ENCODE data around the gene ANKS6.

The ANKS6 gene

GRCh38 chr9:98738741-98739140, 57.6 kb downstream of the ANKS6 start:
- no peak for DNase-seq (ENCODE audit: low spot score)

- DNase-seq (ENCODE audit: low spot score): no peak
These were observed 60.1 kb downstream of the ANKS6 start for GRCh38 chr9:98736226-98736625.

GRCh38 chr9:98732801-98733200, 63.6 kb downstream of the ANKS6 start:
- DNase-seq (ENCODE audit: low spot score): no peak

GRCh38 chr9:98732091-98732490, 64.3 kb downstream of the ANKS6 start:
- DNase-seq (ENCODE audit: low spot score): no peak

- DNase-seq (ENCODE audit: low spot score): no peak
These were observed 65.5 kb downstream of the ANKS6 start for GRCh38 chr9:98730871-98731270.

GRCh38 chr9:98728500-98728899, 67.9 kb downstream of the ANKS6 start:
- no peak for DNase-seq (ENCODE audit: low spot score)

GRCh38 chr9:98727428-98727827, 68.9 kb downstream of the ANKS6 start:
- DNase-seq (ENCODE audit: low spot score): no peak

GRCh38 chr9:98726735-98727134, 69.6 kb downstream of the ANKS6 start:
- DNase-seq (ENCODE audit: low spot score): peak; percentile 34

GRCh38 chr9:98724810-98725530, 71.4 kb downstream of the ANKS6 start:
- DNase-seq (ENCODE audit: low spot score): no peak

GRCh38 chr9:98721643-98722042, 74.7 kb downstream of the ANKS6 start:
- no peak for DNase-seq (ENCODE audit: low spot score)

- DNase-seq (ENCODE audit: low spot score): no peak
These were observed 76.0 kb downstream of the ANKS6 start for GRCh38 chr9:98720402-98720801.

- no peak for DNase-seq (ENCODE audit: low spot score)
These were observed 77.3 kb downstream of the ANKS6 start for GRCh38 chr9:98719055-98719454.

- no peak for DNase-seq (ENCODE audit: low spot score)
These were observed 81.5 kb downstream of the ANKS6 start for GRCh38 chr9:98714833-98715232.

- no peak for DNase-seq (ENCODE audit: low spot score)
These were observed 83.4 kb downstream of the ANKS6 start for GRCh38 chr9:98712987-98713386.

GRCh38 chr9:98709968-98710965, 86.1 kb downstream of the ANKS6 start:
- DNase-seq (ENCODE audit: low spot score): no peak

- DNase-seq (ENCODE audit: low spot score): no peak
These were observed 87.1 kb downstream of the ANKS6 start, which contains the start of gene GABBR2 for GRCh38 chr9:98708933-98709911. GABBR2 (minus strand) TSS chr9:98708935; CDS start chr9:98708737, 198 bp downstream.

- DNase-seq (ENCODE audit: low spot score): no peak
These were observed 88.0 kb downstream of the ANKS6 start for GRCh38 chr9:98708103-98708932.

GRCh38 chr9:98707166-98708102, 88.9 kb downstream of the ANKS6 start:
- DNase-seq (ENCODE audit: low spot score): no peak

- no peak for DNase-seq (ENCODE audit: low spot score)
These were observed 89.6 kb downstream of the ANKS6 start for GRCh38 chr9:98706651-98707165.

Measured in globus pallidus (tissue), 1 donor.